Endothelial cell of umbilical vein (primary cell): ENCODE data around the gene TTC17. TPM values are rescaled to one million over a fixed set of nuclear protein-coding genes. Genes with fewer than 3 reads are reported as not detected.

ENCODE experiments used
- BruUV-seq: library from RNA; stranded (reverse); fragments of 400-500 nt; replicated peaks from 2 replicates; lab custom pipeline; 2021; lab: Mats Ljungman, UMichigan
- CTCF ChIA-PET: fragments of 300-600, 350-600 bp; sonication (Branson Sonifier 250); formaldehyde crosslinking; loops from one replicate; lab custom pipeline; 2021; ENCODE audit warnings: antibody characterized with exemption, inconsistent platforms; lab: Charles Lee
- POLR2A ChIA-PET: fragments of 300-600, 350-600 bp; sonication (Branson Sonifier 250); formaldehyde crosslinking; loops from one replicate; lab custom pipeline; 2021; ENCODE audit warnings: antibody characterized with exemption, inconsistent platforms; lab: Charles Lee
- DNase-seq: peaks from one replicate; pipeline ENCODE4 v3.0.0-alpha.2; 2011; ENCODE audit warnings: low read depth, low spot score
- FAIRE-seq: peaks from 2 replicates; lab custom pipeline; 2011; peaks lifted over from hg19 to GRCh38; lab: Jason Lieb, UNC
- H2AFZ ChIP-seq: 2 replicates; pipeline ENCODE4 v1.6.0; 2012; ENCODE audit warnings: low read depth, low read length, control low read depth, inconsistent platforms
- H3K27ac ChIP-seq: 2 replicates; pipeline ENCODE4 v1.5.1; 2011; ENCODE audit warnings: low read depth, mild to moderate bottlenecking, control low read depth, low read length, moderate library complexity; ENCODE audit not compliant: insufficient read depth
- H3K27me3 ChIP-seq, 2 experiments: 2 replicates each; pipeline versions ENCODE4 v1.6.0 to v1.6.1; 2011; ENCODE audit warnings: low read length in 2 of 2, mixed read lengths in 1 of 2; ENCODE audit not compliant: control insufficient read depth in 2 of 2, insufficient read depth in 2 of 2
- H3K36me3 ChIP-seq, 2 experiments: 2 replicates in 1 of 2; 3 replicates in 1 of 2; pipeline ENCODE4 v1.5.1; 2011; ENCODE audit warnings: low read length in 2 of 2, mild to moderate bottlenecking in 1 of 2, moderate library complexity in 1 of 2; ENCODE audit not compliant: control insufficient read depth in 2 of 2, insufficient read depth in 2 of 2; ENCODE audit errors: extremely low read depth in 1 of 2
- H3K4me1 ChIP-seq: 3 replicates; pipeline ENCODE4 v1.5.1; 2011; ENCODE audit warnings: mild to moderate bottlenecking, low read length; ENCODE audit not compliant: control insufficient read depth, insufficient read depth; ENCODE audit errors: extremely low read depth
- H3K4me2 ChIP-seq: 2 replicates; pipeline ENCODE4 v1.6.1; 2011; ENCODE audit warnings: low read length, control low read depth, mixed read lengths; ENCODE audit not compliant: insufficient read depth
- H3K4me3 ChIP-seq, 3 experiments: fragments of 200-600 bp in 1 of 3; sonication (generic), shearing (Covaris generic) in 1 of 3; replicated peaks in 1 of 3; 2 replicates each; pipeline ENCODE4 v1.5.1; 2011 to 2016; ENCODE audit warnings: control low read depth in 3 of 3, low read length in 3 of 3, mild to moderate bottlenecking in 2 of 3, inconsistent platforms in 1 of 3, low read depth in 1 of 3, moderate library complexity in 1 of 3; ENCODE audit not compliant: insufficient read depth in 1 of 3
- H3K79me2 ChIP-seq: 2 replicates; pipeline ENCODE4 v1.6.0; 2012; ENCODE audit warnings: low read length, inconsistent platforms; ENCODE audit not compliant: control insufficient read depth, insufficient read depth
- H3K9ac ChIP-seq: replicated peaks from 2 replicates; pipeline ENCODE3; 2011; ENCODE audit warnings: low read length, control low read depth; ENCODE audit not compliant: insufficient read depth; ENCODE audit errors: extremely low read depth
- H3K9me1 ChIP-seq: replicated peaks from 3 replicates; pipeline ENCODE4 v1.6.0; 2011; ENCODE audit warnings: mild to moderate bottlenecking, low read length; ENCODE audit not compliant: control insufficient read depth, insufficient read depth; ENCODE audit errors: extremely low read depth
- H3K9me3 ChIP-seq: replicated peaks from 2 replicates; pipeline ENCODE4 v1.5.1; 2012; ENCODE audit warnings: low read length, inconsistent platforms; ENCODE audit not compliant: control insufficient read depth, insufficient read depth
- H4K20me1 ChIP-seq: replicated peaks from 2 replicates; pipeline ENCODE3; 2011; ENCODE audit warnings: mild to moderate bottlenecking, low read length; ENCODE audit not compliant: control insufficient read depth, insufficient read depth; ENCODE audit errors: extremely low read depth
- EZH2 ChIP-seq: IDR thresholded peaks from 2 replicates; pipeline ENCODE4 v1.6.1; 2012; ENCODE audit warnings: borderline replicate concordance, low read depth, mild to moderate bottlenecking, moderate library complexity, low read length, inconsistent platforms; ENCODE audit not compliant: severe bottlenecking
- FOS ChIP-seq: IDR thresholded peaks from 2 replicates; pipeline ENCODE4 v1.6.1; 2011; ENCODE audit warnings: mild to moderate bottlenecking, low read length, moderate library complexity, borderline replicate concordance; ENCODE audit not compliant: insufficient read depth
- GATA2 ChIP-seq: IDR thresholded peaks from 2 replicates; pipeline ENCODE4 v1.7.0; 2011; ENCODE audit warnings: low read depth, mild to moderate bottlenecking, moderate library complexity, mixed read lengths, low read length; ENCODE audit not compliant: insufficient read length, insufficient read depth
- JUN ChIP-seq: IDR thresholded peaks from 2 replicates; pipeline ENCODE4 v1.6.1; 2011; ENCODE audit warnings: borderline replicate concordance, low read depth; ENCODE audit not compliant: insufficient read length, insufficient read depth
- MYC ChIP-seq: IDR thresholded peaks from one replicate; pipeline ENCODE4 v1.6.1; 2011; ENCODE audit warnings: mild to moderate bottlenecking, low read depth, low read length
- POLR2A ChIP-seq: IDR thresholded peaks from 2 replicates; pipeline ENCODE4 v1.6.1; 2012; ENCODE audit warnings: low read depth, mild to moderate bottlenecking, control low read depth, low read length
- POLR2AphosphoS5 ChIP-seq: IDR thresholded peaks from 2 replicates; pipeline ENCODE4 v1.6.1; 2012; ENCODE audit warnings: low read depth, mild to moderate bottlenecking, control low read depth, low read length, moderate library complexity; ENCODE audit not compliant: insufficient read depth
- dilution Hi-C: fragments of 300-500 bp; cut with MboI; formaldehyde crosslinking; loops from one replicate; pipeline ENCODE4 v1.15.0; 2019; ENCODE audit warnings: low sequenced_read_pairs; ENCODE audit not compliant: extremely low pct_ligation_motif_present
- intact Hi-C: fragments of 100-400 bp; cut with micrococcal nuclease; formaldehyde crosslinking; loops from one replicate; pipeline ENCODE4 v1.10.0; 2022
- polyA plus RNA-seq, 4 experiments: library from polyadenylated mRNA; depleted of rRNA in 3 of 4; stranded (reverse) in 3 of 4; unstranded in 1 of 4; fragments of >200 nt; gene quantifications; 2 replicates each; pipeline versions ENCODE4 v1.2.1 to v1.2.3, GENCODE V29; 2011 to 2012; ENCODE audit warnings: missing spikeins in 1 of 4
- total RNA-seq: library from RNA; stranded (reverse); gene quantifications from 2 replicates; pipeline ENCODE4 v1.2.3, GENCODE V29; 2021
- TF ChIP-seq, protein P1 (sequence below), 2 donors: IDR thresholded peaks; 1 replicate in 1 of 2; 2 replicates in 1 of 2; pipeline ENCODE4 v1.5.1; 2011; ENCODE audit warnings: low read length in 2 of 2, mild to moderate bottlenecking in 2 of 2, moderate library complexity in 2 of 2, control low read depth in 1 of 2, inconsistent platforms in 1 of 2, low read depth in 1 of 2; ENCODE audit not compliant: insufficient read depth in 1 of 2; ENCODE audit errors: extremely low read depth in 1 of 2
- TF ChIP-seq, protein P2 (sequence below): IDR thresholded peaks from 2 replicates; pipeline ENCODE4 v1.6.1; 2011; ENCODE audit not compliant: insufficient read depth, insufficient read length

TTC17 gene
- total and polyA plus RNA-seq, 2 donors (not counting 3 experiments of a cell fraction or from before 2014, with no cell fraction given): 60.7 to 66.8 TPM

DNA sequence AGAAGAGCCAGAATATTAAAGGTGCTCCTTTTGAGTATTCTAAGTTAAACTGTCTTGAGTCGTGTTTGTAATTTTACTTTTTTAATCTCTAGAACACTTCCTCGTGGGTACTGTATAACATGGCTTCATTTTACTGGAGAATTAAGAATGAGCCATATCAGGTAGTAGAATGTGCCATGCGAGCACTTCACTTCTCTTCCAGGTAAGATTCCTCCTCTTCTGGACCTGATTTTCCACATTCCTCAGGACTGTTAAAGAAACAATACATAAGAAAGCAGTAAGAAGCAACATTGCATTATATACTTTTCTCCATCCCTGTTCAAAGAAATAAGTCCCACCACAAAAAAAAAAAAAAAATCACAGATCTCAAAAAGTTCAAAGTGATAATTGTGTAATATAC, 37.9 kb downstream of the TTC17 start:
- H3K4me2 ChIP-seq: no peak overlapping the region
- H3K4me1 ChIP-seq: no peaks in the 10 kb centered on the region
- H3K4me3 ChIP-seq: no peak overlapping the region
- dilution Hi-C loops (no loop called here), intact Hi-C loops (no loop called here)
- POLR2A ChIA-PET: no interaction called here
- CTCF ChIA-PET: interaction anchor here (0.6 kb wide), 1 partner anchor 31 kb away, joined by 3 read pairs; no protein-coding TSS in a partner anchor
- H3K27me3 ChIP-seq: no peaks in the 10 kb centered on the region
- H3K9ac ChIP-seq: no peak overlapping the region
- H2AFZ ChIP-seq: no peak overlapping the region
- TF ChIP-seq GATA2 (no peak), POLR2AphosphoS5 (no peak), JUN (no peak), MYC (no peak), FOS (no peak), POLR2A (no peak), EZH2 (no peak)
- TF ChIP-seq, protein P1, sequence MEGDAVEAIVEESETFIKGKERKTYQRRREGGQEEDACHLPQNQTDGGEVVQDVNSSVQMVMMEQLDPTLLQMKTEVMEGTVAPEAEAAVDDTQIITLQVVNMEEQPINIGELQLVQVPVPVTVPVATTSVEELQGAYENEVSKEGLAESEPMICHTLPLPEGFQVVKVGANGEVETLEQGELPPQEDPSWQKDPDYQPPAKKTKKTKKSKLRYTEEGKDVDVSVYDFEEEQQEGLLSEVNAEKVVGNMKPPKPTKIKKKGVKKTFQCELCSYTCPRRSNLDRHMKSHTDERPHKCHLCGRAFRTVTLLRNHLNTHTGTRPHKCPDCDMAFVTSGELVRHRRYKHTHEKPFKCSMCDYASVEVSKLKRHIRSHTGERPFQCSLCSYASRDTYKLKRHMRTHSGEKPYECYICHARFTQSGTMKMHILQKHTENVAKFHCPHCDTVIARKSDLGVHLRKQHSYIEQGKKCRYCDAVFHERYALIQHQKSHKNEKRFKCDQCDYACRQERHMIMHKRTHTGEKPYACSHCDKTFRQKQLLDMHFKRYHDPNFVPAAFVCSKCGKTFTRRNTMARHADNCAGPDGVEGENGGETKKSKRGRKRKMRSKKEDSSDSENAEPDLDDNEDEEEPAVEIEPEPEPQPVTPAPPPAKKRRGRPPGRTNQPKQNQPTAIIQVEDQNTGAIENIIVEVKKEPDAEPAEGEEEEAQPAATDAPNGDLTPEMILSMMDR (IDR thresholded peaks at IDR 0.05; ENCODE audit: extremely low read depth in 1 of 2, insufficient read depth in 1 of 2, low read depth in 1 of 2, low read length in 2 of 2): no peak
- TF ChIP-seq, protein P2, sequence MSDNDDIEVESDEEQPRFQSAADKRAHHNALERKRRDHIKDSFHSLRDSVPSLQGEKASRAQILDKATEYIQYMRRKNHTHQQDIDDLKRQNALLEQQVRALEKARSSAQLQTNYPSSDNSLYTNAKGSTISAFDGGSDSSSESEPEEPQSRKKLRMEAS: no peak
- peaks cover 9 to 20% of the 10 kb centered on the region in 2 experiments for H3K36me3 ChIP-seq
- no peaks in the 10 kb centered on the region for H3K9me3 ChIP-seq
- no peaks in the 10 kb centered on the region for H4K20me1 ChIP-seq
- peaks cover 2% of the 10 kb centered on the region for H3K9me1 ChIP-seq
- no TSS peak for BruUV-seq
- H3K79me2 ChIP-seq: no peaks in the 10 kb centered on the region
- no peak overlapping the region for H3K27ac ChIP-seq
- DNase-seq: no peak
- FAIRE-seq: no peak
